Activated T-helper 1 cell treated with Interleukin-2 at 50 U/mL for 16 hours (primary cell): Measurements from ENCODE around the gene ATAD3C.
"Not testable (repeated sequence)": the region's sequence is repeated elsewhere in the genome, so short reads cannot be mapped to it uniquely, and the experiment has no call there.

ENCODE experiments used
- DNase-seq: peaks from one replicate; pipeline ENCODE4 v3.0.0-alpha.2; 2020; ENCODE audit warnings: low read depth

ATAD3C gene

GRCh38 chr1:1449099-1449739 lies at the start of gene ATAD3C:
Gene ATAD3C (plus strand): TSS chr1:1449689. CDS start chr1:1450684, 995 bp downstream.
- DNase-seq = no peak

- no peak for DNase-seq
These were observed 49.5 kb upstream of the ATAD3C start for GRCh38 chr1:1399872-1400575.

GRCh38 chr1:1400576-1401456 lies 48.7 kb upstream of the ATAD3C start:
- DNase-seq = no peak

- DNase-seq = no peak
These were observed 48.0 kb upstream of the ATAD3C start for GRCh38 chr1:1401457-1402010.

- DNase-seq = no peak
These were observed 47.2 kb upstream of the ATAD3C start for GRCh38 chr1:1402072-1402900.

GRCh38 chr1:1402901-1403392 lies 46.5 kb upstream of the ATAD3C start:
- DNase-seq = not testable (repeated sequence)

- DNase-seq = no peak
These were observed 45.8 kb upstream of the ATAD3C start for GRCh38 chr1:1403653-1404052.

GRCh38 chr1:1406101-1406820 lies 43.2 kb upstream of the ATAD3C start:
- DNase-seq = no peak

- peak; percentile 95 for DNase-seq
These were observed 42.5 kb upstream of the ATAD3C start, which contains the start of gene MRPL20 for GRCh38 chr1:1406821-1407635. Gene MRPL20 (minus strand): TSS chr1:1407293. CDS start chr1:1407217, 76 bp downstream.

GRCh38 chr1:1407636-1408318 lies 41.7 kb upstream of the ATAD3C start:
- DNase-seq = no peak

GRCh38 chr1:1410238-1410637 lies 39.3 kb upstream of the ATAD3C start:
- DNase-seq = not testable (repeated sequence)

- DNase-seq = no peak
These were observed 37.9 kb upstream of the ATAD3C start for GRCh38 chr1:1411626-1412025.

- DNase-seq = not testable (repeated sequence)
These were observed 37.1 kb upstream of the ATAD3C start for GRCh38 chr1:1412311-1412902.

GRCh38 chr1:1415751-1416150 lies 33.7 kb upstream of the ATAD3C start:
- DNase-seq = no peak

- not testable (repeated sequence) for DNase-seq
These were observed 32.1 kb upstream of the ATAD3C start for GRCh38 chr1:1417396-1417795.

GRCh38 chr1:1417825-1418463 lies 31.5 kb upstream of the ATAD3C start:
- DNase-seq = not testable (repeated sequence)

GRCh38 chr1:1418464-1419362 lies 30.8 kb upstream of the ATAD3C start:
- no peak for DNase-seq
